C1 segment of cervical spinal cord (tissue), 14 donors: ENCODE data around the gene GNL2.
"Not testable (repeated sequence)": the region's sequence is repeated elsewhere in the genome, so short reads cannot be mapped to it uniquely, and the experiment has no call there.

Source experiments
- DNase-seq, 14 donors: peaks; one replicate each; lab custom pipeline; 2025; lab: John Stamatoyannopoulos, UW

GNL2 gene

GRCh38 chr1:37560401-37561132 lies 35.2 kb downstream of the GNL2 start:
- DNase-seq, result no peak

GRCh38 chr1:37559957-37560379 lies 35.8 kb downstream of the GNL2 start:
- DNase-seq, result not testable (repeated sequence)

- no peak for DNase-seq
Observed at GRCh38 chr1:37559080-37559479, 36.7 kb downstream of the GNL2 start.

- DNase-seq, result no peak
Observed at GRCh38 chr1:37558411-37558810, 37.3 kb downstream of the GNL2 start.

- DNase-seq, result no peak
Observed at GRCh38 chr1:37557402-37557801, 38.3 kb downstream of the GNL2 start.

- DNase-seq, result peak in 13 of 14 donors; percentile 24 to 86 (median 54)
Observed at GRCh38 chr1:37556712-37557196, 39.0 kb downstream of the GNL2 start, which contains the start of gene DNALI1. Gene DNALI1 (plus strand): TSS chr1:37556940. CDS start chr1:37556995, 55 bp downstream.

GRCh38 chr1:37553927-37554808 lies 41.6 kb downstream of the GNL2 start, which contains the start of gene SNIP1:
Gene SNIP1 (minus strand): TSS chr1:37554293. CDS start chr1:37554229, 64 bp downstream.
- DNase-seq, result peak; percentile 69 to 95 (median 90)

GRCh38 chr1:37553598-37553926 lies 42.2 kb downstream of the GNL2 start:
- no peak for DNase-seq

GRCh38 chr1:37549341-37549740 lies 46.4 kb downstream of the GNL2 start:
- no peak for DNase-seq

GRCh38 chr1:37545019-37545418 lies 50.7 kb downstream of the GNL2 start:
- DNase-seq, result no peak

- no peak for DNase-seq
Observed at GRCh38 chr1:37544530-37544929, 51.2 kb downstream of the GNL2 start.

GRCh38 chr1:37540036-37540785 lies 55.5 kb downstream of the GNL2 start:
- no peak for DNase-seq

GRCh38 chr1:37539154-37539553 lies 56.6 kb downstream of the GNL2 start:
- not testable (repeated sequence) for DNase-seq

GRCh38 chr1:37537378-37537777 lies 58.4 kb downstream of the GNL2 start:
- DNase-seq, result no peak

- DNase-seq, result no peak
Observed at GRCh38 chr1:37533317-37534093, 62.2 kb downstream of the GNL2 start.

- DNase-seq, result not testable (repeated sequence)
Observed at GRCh38 chr1:37532418-37533156, 63.1 kb downstream of the GNL2 start.

GRCh38 chr1:37529888-37530287 lies 65.8 kb downstream of the GNL2 start:
- DNase-seq, result not testable (repeated sequence)

- DNase-seq, result no peak
Observed at GRCh38 chr1:37519613-37520012, 76.1 kb downstream of the GNL2 start.

- not testable (repeated sequence) for DNase-seq
Observed at GRCh38 chr1:37518929-37519328, 76.8 kb downstream of the GNL2 start.

- DNase-seq, result not testable (repeated sequence)
Observed at GRCh38 chr1:37518241-37518640, 77.5 kb downstream of the GNL2 start.
